PC-3 (cell line): ENCODE measurements around the gene CCNL2.

Experiments used
- CTCF ChIP-seq: fragments of 300-600 bp; sonication (generic); conservative IDR thresholded peaks from 2 replicates; pipeline ENCODE4 v1.5.1; 2017; ENCODE audit warnings: antibody characterized with exemption, low read depth, mild to moderate bottlenecking, low read length
- EZH2 ChIP-seq: fragments of 300-600 bp; sonication (generic); IDR thresholded peaks from one replicate; pipeline ENCODE4 v1.6.1; 2017; ENCODE audit warnings: antibody characterized with exemption, mild to moderate bottlenecking, low read length; ENCODE audit not compliant: unreplicated experiment
- EZH2phosphoT487 ChIP-seq: fragments of 300-600 bp; sonication (generic); IDR thresholded peaks from 2 replicates; pipeline ENCODE4 v1.6.1; 2018; ENCODE audit warnings: mild to moderate bottlenecking, antibody characterized with exemption, low read length, borderline replicate concordance

GRCh38 chr1:1423245-1423597 lies 24.1 kb upstream of the CCNL2 start:
- TF ChIP-seq CTCF (no peak), EZH2 (no peak), EZH2phosphoT487 (no peak)
